IPS-18a (cell line): ENCODE measurements around the gene KLF9.

Experiments used
- H3K27ac ChIP-seq: one replicate; pipeline ENCODE4 v1.5.1; 2013; ENCODE audit warnings: low read length
- H3K27me3 ChIP-seq: one replicate; pipeline ENCODE4 v1.6.1; 2013; ENCODE audit warnings: mild to moderate bottlenecking, low read length; ENCODE audit not compliant: control insufficient read depth, insufficient read depth
- H3K36me3 ChIP-seq: one replicate; pipeline ENCODE4 v1.6.1; 2013; ENCODE audit warnings: low read depth, low read length; ENCODE audit not compliant: control insufficient read depth
- H3K4me1 ChIP-seq: one replicate; pipeline ENCODE4 v1.6.1; 2013; ENCODE audit warnings: low read depth, low read length; ENCODE audit not compliant: control insufficient read depth
- H3K4me3 ChIP-seq: one replicate; pipeline ENCODE4 v1.5.1; 2013; ENCODE audit warnings: low read length
- H3K9ac ChIP-seq: one replicate; pipeline ENCODE4 v1.6.1; 2013; ENCODE audit warnings: mild to moderate bottlenecking, low read length, moderate library complexity
- H3K9me3 ChIP-seq: one replicate; pipeline ENCODE4 v1.6.1; 2013; ENCODE audit warnings: low read depth, low read length; ENCODE audit not compliant: control insufficient read depth

The KLF9 gene

DNA sequence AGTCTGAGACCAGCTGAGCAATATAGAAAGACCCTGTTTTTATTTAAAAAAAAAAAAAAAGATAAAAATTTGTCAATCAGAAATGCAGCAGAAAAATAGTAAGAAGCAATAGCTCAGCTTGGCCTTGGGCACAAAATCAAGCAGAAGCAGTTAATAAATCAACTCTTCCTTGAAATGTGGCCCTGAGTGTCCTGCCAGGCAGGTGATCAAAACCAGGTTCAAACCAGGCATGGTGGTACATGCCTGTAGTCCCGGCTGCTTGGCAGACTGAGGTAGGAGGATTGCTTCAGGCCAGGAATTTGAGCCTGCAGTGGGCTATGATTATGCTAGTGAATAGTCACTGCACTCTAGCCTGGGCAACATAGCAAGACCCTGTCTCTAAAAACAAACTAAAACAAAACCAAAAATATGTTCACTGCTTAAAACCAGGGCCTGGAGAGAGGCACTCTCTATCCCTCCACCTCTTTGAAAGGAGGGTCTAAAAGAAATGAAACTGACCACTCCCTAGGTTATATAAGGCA is 27.9 kb upstream of the KLF9 start:
- H3K4me3 ChIP-seq, result no peak overlapping the region
- H3K9ac ChIP-seq, result no peak overlapping the region
- no peaks in the 10 kb centered on the region for H3K9me3 ChIP-seq
- H3K27me3 ChIP-seq, result no peaks in the 10 kb centered on the region
- no peak overlapping the region for H3K27ac ChIP-seq
- no peaks in the 10 kb centered on the region for H3K4me1 ChIP-seq
- H3K36me3 ChIP-seq, result no peaks in the 10 kb centered on the region

DNA sequence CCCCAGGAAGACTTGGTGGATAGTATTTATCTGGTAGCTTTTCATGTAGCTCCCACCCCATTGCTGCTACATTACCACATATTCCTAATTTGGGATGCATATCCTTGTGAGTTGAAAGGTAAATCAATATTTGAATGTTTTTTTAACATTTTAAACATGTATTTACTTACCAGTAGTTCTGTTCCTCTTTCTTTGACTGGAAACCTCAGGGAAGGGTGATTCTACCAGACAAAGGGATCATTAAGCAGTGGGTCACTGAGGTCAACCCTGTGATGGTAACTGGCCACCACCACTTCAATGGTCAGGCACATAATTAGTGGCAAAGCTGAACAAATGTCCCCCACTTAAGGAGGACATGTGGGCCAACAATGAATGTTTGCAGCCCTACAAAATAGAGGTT is 27.2 kb upstream of the KLF9 start:
- H3K36me3 ChIP-seq, result no peaks in the 10 kb centered on the region

DNA sequence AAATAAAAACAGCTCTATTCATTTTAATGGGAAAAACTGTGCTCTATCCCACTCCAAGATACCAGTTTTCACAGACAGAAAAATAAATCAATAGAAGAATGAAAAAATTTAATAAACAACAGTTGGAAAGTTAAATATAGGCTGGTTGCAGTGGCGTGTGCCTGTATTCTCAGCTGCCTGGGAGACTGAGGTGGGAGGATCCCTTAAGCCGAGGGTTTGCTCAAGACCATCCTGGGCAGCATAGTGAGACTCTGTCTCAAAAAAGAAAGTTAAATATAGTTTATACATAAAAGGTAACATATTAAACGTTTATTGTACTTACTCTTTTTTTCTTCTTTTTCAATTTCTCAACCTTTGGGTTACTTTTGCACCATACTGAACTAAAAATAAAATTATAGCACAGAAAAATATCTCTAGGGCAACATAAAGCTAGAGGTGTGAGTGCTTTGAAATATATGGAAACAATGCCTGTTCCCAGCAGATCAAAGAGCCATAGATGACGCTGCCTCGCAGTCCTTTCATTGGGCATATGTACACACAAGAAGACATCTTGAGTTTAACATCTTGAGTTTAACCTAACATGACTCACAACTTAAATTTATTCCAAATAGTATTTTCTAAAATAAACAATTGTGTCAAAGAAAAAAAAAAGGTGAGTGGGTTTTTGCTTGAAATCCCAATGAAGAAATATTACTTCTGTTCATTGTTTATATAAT is 25.7 kb upstream of the KLF9 start:
- Histone ChIP-seq H3K9me3 (no peaks in the 10 kb centered on the region), H3K27ac (no peak overlapping the region), H3K4me1 (no peaks in the 10 kb centered on the region), H3K36me3 (no peaks in the 10 kb centered on the region), H3K27me3 (no peaks in the 10 kb centered on the region), H3K4me3 (no peak overlapping the region), H3K9ac (no peak overlapping the region)

More for the DNA sequence above, 27.2 kb upstream of the KLF9 start:
- no peak overlapping the region for H3K4me3 ChIP-seq
- H3K27me3 ChIP-seq, result no peaks in the 10 kb centered on the region
- H3K9me3 ChIP-seq, result no peaks in the 10 kb centered on the region
- H3K4me1 ChIP-seq, result no peaks in the 10 kb centered on the region
- no peak overlapping the region for H3K9ac ChIP-seq
- H3K27ac ChIP-seq, result no peak overlapping the region

DNA sequence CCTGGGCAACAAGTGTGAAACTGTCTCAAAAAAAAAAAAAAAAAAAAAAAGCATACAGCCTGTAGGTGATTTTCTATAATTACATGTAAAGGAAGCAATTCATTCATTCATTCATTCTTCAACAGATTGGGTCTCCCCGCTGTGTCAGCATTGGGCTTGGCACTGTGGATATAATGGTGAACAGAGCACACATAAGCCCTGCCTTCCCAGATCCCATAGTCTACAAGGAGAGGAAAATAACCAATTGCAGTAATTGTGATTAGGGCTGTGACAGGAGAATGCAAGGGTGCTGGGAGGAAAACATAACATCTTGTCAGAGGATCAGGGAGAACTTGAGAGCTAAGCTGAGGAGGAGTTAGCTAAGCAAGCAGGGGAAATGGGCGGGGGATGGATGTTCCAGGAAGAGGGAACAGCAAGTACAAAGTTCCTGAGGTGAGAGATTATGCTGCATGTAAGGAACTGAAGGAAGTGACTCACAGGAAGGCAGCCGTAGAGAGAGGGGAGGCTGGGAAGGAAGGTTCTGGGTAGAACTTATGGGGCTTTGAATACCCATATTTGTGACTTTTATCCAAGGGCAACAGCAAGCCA is 24.0 kb upstream of the KLF9 start:
- Histone ChIP-seq H3K4me1 (no peaks in the 10 kb centered on the region), H3K27ac (no peak overlapping the region), H3K4me3 (no peak overlapping the region), H3K9ac (no peak overlapping the region), H3K27me3 (no peaks in the 10 kb centered on the region), H3K36me3 (no peaks in the 10 kb centered on the region), H3K9me3 (no peaks in the 10 kb centered on the region)

DNA sequence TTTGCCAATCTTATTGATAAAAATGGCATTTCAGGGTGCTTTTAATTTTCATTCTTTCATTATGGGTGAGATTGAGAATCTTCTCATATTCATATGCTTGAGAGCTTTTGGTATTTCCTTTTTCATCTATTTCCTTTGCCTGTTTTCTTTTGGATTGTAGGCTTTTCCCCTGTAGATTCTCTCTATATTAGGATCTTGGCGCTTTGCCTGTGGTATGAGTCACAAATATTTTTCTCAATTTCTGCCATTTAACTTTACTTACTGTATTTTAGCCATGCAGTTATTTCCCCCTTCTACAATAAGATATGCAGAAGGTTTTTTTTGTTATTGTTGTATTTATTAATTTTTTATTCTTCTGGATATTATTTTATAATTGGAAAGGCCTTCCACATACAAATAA is 21.5 kb upstream of the KLF9 start:
- Histone ChIP-seq H3K9ac (no peak overlapping the region), H3K27ac (no peak overlapping the region), H3K4me3 (no peak overlapping the region), H3K36me3 (no peaks in the 10 kb centered on the region), H3K9me3 (no peaks in the 10 kb centered on the region), H3K27me3 (no peaks in the 10 kb centered on the region), H3K4me1 (no peaks in the 10 kb centered on the region)

DNA sequence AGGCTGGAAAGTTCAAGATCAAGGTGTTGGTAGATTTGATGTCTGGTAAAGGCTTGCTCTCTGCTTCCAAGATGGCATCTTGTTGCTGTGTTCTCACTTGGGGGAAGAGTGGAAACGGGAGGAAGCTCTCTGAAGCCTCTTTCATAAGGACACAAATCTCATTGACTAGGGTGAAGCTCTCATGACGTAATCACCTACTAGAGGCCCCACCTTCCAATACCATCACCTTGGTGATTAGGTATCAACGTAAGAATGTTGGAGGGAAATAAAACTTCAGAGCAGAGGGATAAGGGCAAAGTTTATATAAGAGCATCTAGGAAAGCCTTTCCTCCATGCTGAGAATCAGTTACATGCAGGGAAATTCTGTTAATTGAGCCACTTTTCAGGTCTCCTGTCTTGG is 15.4 kb upstream of the KLF9 start:
- H3K36me3 ChIP-seq, result no peaks in the 10 kb centered on the region
- no peak overlapping the region for H3K4me3 ChIP-seq

DNA sequence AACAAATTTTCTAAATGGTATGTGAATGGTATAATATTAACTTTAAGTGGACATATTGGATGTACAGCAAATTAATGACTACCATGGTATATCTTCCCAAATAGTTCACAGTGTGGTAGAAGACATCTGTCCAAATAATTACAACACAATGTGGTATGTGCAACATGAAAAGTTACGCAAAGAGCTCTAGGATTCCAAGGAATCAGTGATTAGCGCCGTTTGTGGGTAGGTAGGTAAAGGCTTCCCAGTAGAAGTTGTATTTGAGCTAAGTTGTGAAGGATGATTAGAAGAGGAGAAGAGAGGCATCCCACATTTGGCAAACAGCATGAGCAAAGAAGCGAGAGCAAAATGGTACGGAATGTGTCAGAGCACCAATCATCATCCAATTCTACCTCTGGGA is 14.3 kb upstream of the KLF9 start:
- no peak overlapping the region for H3K9ac ChIP-seq
- H3K27ac ChIP-seq, result no peak overlapping the region
- no peaks in the 10 kb centered on the region for H3K4me1 ChIP-seq
- H3K4me3 ChIP-seq, result no peak overlapping the region
- H3K9me3 ChIP-seq, result no peaks in the 10 kb centered on the region
- no peaks in the 10 kb centered on the region for H3K27me3 ChIP-seq
- H3K36me3 ChIP-seq, result no peaks in the 10 kb centered on the region

More for the DNA sequence above, 15.4 kb upstream of the KLF9 start:
- Histone ChIP-seq H3K27ac (no peak overlapping the region), H3K4me1 (no peaks in the 10 kb centered on the region), H3K9ac (no peak overlapping the region), H3K27me3 (no peaks in the 10 kb centered on the region), H3K9me3 (no peaks in the 10 kb centered on the region)

DNA sequence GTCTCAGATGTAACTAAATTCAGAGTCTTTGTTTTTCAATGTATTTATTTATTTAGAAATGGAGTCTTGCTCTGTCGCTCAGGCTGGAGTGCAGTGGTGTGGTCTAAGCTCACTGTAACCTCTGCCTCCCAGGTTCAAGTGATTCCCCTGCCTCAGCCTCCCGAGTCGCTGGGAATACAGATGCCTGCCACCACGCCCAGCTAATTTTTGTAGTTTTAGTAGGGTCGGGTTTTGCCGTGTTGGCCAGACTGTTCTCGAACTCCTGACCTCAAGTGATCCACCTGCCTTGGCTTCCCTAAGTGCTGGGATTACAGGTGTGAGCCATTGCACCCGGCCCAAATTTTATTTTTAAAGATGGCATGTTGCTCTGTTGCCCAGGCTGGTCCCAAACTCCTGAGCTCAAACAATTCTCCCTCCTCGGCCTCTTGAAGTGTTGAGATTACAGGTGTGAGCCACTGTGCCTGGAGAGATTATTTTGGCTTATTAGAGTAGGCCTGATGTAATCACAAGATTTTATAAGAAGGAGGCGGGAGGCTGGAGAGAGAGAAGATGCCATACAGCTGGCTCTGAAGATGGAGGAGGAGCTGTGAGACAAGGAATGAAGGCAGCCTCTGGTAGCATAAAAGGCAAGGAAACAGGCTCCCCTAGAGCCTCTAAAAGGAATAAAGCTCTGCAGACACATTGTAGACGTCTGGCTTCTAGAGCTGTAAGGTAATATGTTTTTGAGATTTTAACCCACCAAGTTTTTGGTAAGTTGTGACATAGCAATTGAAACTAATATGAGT is 12.9 kb upstream of the KLF9 start:
- Histone ChIP-seq H3K9ac (no peak overlapping the region), H3K9me3 (no peaks in the 10 kb centered on the region), H3K27me3 (peaks cover 6% of the 10 kb centered on the region), H3K36me3 (no peaks in the 10 kb centered on the region), H3K4me1 (no peaks in the 10 kb centered on the region), H3K4me3 (no peak overlapping the region), H3K27ac (no peak overlapping the region)

DNA sequence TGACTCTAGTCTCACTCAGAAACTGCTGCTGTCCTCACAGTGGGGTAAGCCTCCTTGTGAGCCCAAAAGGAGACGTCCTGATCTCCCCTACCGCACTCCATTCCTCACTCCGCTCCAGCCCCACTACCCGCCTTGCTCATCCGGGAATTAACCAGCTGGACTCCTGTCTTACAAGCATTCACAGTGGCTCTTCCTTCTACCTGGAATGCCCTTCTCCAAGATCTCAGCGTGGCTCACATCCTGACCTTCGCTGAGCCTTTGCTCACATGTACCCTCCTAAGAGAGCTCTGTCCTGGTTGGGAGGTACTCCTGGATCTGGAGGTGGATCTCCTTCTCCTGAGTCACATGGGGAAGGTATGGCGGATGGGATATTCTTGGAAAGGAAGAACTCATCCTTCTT is 10.7 kb upstream of the KLF9 start:
- H3K27ac ChIP-seq, result no peak overlapping the region
- H3K4me1 ChIP-seq, result peaks cover 12% of the 10 kb centered on the region
- no peak overlapping the region for H3K4me3 ChIP-seq
- peaks cover 20% of the 10 kb centered on the region for H3K27me3 ChIP-seq
- H3K9me3 ChIP-seq, result no peaks in the 10 kb centered on the region
- H3K36me3 ChIP-seq, result no peaks in the 10 kb centered on the region
- H3K9ac ChIP-seq, result no peak overlapping the region

DNA sequence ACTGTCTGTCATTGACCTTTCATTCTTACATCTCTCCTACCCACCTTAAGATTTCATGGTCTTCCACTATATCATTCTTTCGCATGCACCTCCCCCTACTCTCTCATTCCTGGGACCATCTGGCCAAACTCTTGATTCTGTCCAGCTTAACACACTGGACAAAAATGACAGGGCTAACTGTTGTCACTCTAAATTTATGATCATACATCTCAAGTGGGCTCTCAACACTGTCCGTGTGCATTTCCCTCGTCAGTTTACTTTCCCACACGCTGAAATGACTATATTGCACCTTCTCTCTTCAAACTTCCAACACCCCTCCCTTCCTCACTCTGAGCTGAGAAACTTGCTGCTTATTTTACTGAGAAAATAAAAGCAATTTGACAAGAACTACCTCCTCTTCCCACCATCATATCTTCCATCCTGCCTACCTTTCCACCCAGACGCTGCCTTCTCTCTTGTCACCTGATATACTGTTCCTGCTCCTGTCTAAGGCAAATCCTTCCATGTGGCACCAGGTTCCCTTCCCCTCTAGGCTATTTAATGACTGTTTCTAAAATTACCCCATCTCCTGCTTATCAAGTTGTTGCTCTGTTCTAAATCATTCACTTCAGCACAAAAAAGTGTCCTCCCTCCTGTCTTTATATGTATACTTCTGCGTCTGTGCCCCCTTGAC is 8.1 kb upstream of the KLF9 start:
- Histone ChIP-seq H3K4me1 (peaks cover 16% of the 10 kb centered on the region), H3K4me3 (no peak overlapping the region)

More for the DNA sequence above, 8.1 kb upstream of the KLF9 start:
- peaks cover 22% of the 10 kb centered on the region for H3K27me3 ChIP-seq
- no peaks in the 10 kb centered on the region for H3K36me3 ChIP-seq
- H3K9me3 ChIP-seq, result no peaks in the 10 kb centered on the region
- H3K9ac ChIP-seq, result no peak overlapping the region
- H3K27ac ChIP-seq, result no peak overlapping the region
